IPS-20b (cell line): Measurements from ENCODE around the gene TRPM3.

Experiments used
- H3K27ac ChIP-seq: one replicate; pipeline ENCODE4 v1.5.1; 2013; ENCODE audit warnings: low read length
- H3K27me3 ChIP-seq: 2 replicates; pipeline ENCODE4 v1.6.1; 2013; ENCODE audit warnings: mild to moderate bottlenecking, low read length, inconsistent platforms; ENCODE audit not compliant: insufficient read depth
- H3K36me3 ChIP-seq: 2 replicates; pipeline ENCODE4 v1.6.1; 2013; ENCODE audit warnings: low read depth, mild to moderate bottlenecking, inconsistent platforms, low read length, moderate library complexity; ENCODE audit not compliant: insufficient read depth
- H3K4me1 ChIP-seq: 2 replicates; pipeline ENCODE4 v1.6.1; 2013; ENCODE audit warnings: mild to moderate bottlenecking, control low read depth, inconsistent platforms, low read length, moderate library complexity; ENCODE audit not compliant: insufficient read depth
- H3K4me3 ChIP-seq: 2 replicates; pipeline ENCODE4 v1.5.1; 2013; ENCODE audit warnings: mild to moderate bottlenecking, low read length, inconsistent platforms
- H3K9ac ChIP-seq: 2 replicates; pipeline ENCODE4 v1.6.1; 2013; ENCODE audit warnings: low read depth, mild to moderate bottlenecking, inconsistent platforms, low read length, moderate library complexity
- H3K9me3 ChIP-seq: 2 replicates; pipeline ENCODE4 v1.6.1; 2013; ENCODE audit warnings: mild to moderate bottlenecking, low read depth, low read length, inconsistent platforms; ENCODE audit not compliant: insufficient read depth

TRPM3 gene

GRCh38 chr9:70484232-70485130 is 636.9 kb downstream of the TRPM3 start:
- peaks cover 8% of the 10 kb centered on the region; the same call in 1 of the 2 replicates for H3K4me1 ChIP-seq

GRCh38 chr9:70481471-70481870 is 640.0 kb downstream of the TRPM3 start:
- no peak overlapping the region for H3K9ac ChIP-seq
- no peaks in the 10 kb centered on the region for H3K36me3 ChIP-seq
- peaks cover 16% of the 10 kb centered on the region; the same call in 1 of the 2 replicates for H3K4me1 ChIP-seq
- no peak overlapping the region for H3K4me3 ChIP-seq
- no peak overlapping the region for H3K27ac ChIP-seq
- no peaks in the 10 kb centered on the region for H3K27me3 ChIP-seq
- H3K9me3 ChIP-seq, result no peaks in the 10 kb centered on the region

More at GRCh38 chr9:70484232-70485130, 636.9 kb downstream of the TRPM3 start:
- Histone ChIP-seq H3K27ac (no peak overlapping the region), H3K27me3 (no peaks in the 10 kb centered on the region), H3K9ac (no peak overlapping the region), H3K36me3 (no peaks in the 10 kb centered on the region), H3K9me3 (no peaks in the 10 kb centered on the region), H3K4me3 (no peak overlapping the region)

- H3K27me3 ChIP-seq, result no peaks in the 10 kb centered on the region
- no peak overlapping the region for H3K9ac ChIP-seq
- H3K4me1 ChIP-seq, result peaks cover 16% of the 10 kb centered on the region; the same call in 1 of the 2 replicates
- H3K9me3 ChIP-seq, result no peaks in the 10 kb centered on the region
- H3K36me3 ChIP-seq, result no peaks in the 10 kb centered on the region
- H3K27ac ChIP-seq, result no peak overlapping the region
- H3K4me3 ChIP-seq, result no peak overlapping the region
These were observed 640.9 kb downstream of the TRPM3 start for GRCh38 chr9:70480405-70480980.

DNA sequence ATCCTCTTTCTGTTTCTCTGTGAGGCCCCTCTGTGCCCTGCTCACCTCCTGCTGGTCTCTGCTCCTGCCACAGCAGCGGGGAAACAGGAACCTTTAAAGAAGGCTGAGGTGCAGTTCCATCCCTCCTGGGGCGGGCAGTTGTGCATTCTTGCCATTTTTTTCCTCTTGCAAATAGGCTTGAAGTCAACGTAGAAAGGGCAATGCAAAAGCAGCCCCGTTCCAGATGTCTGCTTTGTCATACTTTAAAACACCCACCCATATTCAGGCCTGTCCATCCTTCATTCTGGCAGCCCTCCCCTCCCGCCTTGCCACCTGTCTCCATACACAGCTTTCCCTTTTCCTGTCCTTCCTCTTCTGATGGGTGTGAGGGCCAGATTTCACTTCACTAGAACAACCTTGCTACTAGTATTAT is 641.5 kb downstream of the TRPM3 start:
- H3K36me3 ChIP-seq, result no peaks in the 10 kb centered on the region
- H3K4me3 ChIP-seq, result no peak overlapping the region
- H3K27ac ChIP-seq, result no peak overlapping the region
- no peaks in the 10 kb centered on the region for H3K9me3 ChIP-seq
- no peak overlapping the region for H3K9ac ChIP-seq
- H3K27me3 ChIP-seq, result no peaks in the 10 kb centered on the region
- H3K4me1 ChIP-seq, result peaks cover 16% of the 10 kb centered on the region; the same call in 1 of the 2 replicates
